Fibroblast of the aortic adventitia (primary cell): ENCODE results near the gene SLC17A2. TPM values are rescaled to one million over a fixed set of nuclear protein-coding genes. Genes with fewer than 3 reads are reported as not detected.

Experiments used
- DNase-seq: peaks from one replicate; pipeline ENCODE4 v3.0.0-alpha.2; 2010; ENCODE audit warnings: low read depth
- H3K4me3 ChIP-seq: 2 replicates; pipeline ENCODE4 v1.5.1; 2011; ENCODE audit warnings: low read depth, mild to moderate bottlenecking, control low read depth, low read length, moderate library complexity
- total RNA-seq: library from RNA; depleted of rRNA; stranded (reverse); fragments of >200 nt; gene quantifications from 2 replicates; pipeline ENCODE4 v1.2.3, GENCODE V29; 2012; ENCODE audit warnings: low replicate concordance
- TF ChIP-seq, protein P1 (sequence below): IDR thresholded peaks from 2 replicates; pipeline ENCODE4 v1.5.1; 2011; ENCODE audit warnings: mild to moderate bottlenecking, low read length, control low read depth, inconsistent platforms; ENCODE audit not compliant: insufficient read depth

The SLC17A2 gene
- total RNA-seq, 1 donor, result 0.09 TPM

DNA sequence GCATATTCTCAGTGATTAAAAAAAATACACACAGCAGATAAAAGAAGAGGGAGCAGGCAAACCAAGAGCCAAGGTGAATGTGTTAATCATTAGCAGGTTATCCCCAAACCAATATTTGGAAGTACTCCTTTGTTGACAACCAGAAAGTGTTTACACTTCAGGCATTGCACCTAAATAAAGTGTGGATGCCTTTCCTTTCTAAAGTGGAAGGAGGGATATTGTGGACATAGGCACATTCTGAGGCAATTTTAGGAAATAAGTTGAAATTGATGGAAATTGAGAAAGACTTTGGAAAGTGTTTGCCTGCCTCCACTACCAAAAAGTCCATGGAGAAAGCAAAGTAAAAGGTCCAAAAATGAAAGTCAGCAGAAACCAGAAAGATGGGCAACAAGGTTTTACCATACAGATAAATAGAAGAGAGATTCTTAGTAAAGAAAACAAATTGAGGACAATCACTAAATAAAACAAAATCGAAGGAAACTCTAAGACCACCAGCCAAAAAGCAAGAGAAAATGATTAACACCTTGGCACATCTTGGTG lies 22.9 kb downstream of the SLC17A2 start:
- no peak for DNase-seq
- TF ChIP-seq, protein P1, sequence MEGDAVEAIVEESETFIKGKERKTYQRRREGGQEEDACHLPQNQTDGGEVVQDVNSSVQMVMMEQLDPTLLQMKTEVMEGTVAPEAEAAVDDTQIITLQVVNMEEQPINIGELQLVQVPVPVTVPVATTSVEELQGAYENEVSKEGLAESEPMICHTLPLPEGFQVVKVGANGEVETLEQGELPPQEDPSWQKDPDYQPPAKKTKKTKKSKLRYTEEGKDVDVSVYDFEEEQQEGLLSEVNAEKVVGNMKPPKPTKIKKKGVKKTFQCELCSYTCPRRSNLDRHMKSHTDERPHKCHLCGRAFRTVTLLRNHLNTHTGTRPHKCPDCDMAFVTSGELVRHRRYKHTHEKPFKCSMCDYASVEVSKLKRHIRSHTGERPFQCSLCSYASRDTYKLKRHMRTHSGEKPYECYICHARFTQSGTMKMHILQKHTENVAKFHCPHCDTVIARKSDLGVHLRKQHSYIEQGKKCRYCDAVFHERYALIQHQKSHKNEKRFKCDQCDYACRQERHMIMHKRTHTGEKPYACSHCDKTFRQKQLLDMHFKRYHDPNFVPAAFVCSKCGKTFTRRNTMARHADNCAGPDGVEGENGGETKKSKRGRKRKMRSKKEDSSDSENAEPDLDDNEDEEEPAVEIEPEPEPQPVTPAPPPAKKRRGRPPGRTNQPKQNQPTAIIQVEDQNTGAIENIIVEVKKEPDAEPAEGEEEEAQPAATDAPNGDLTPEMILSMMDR, result no peak
- H3K4me3 ChIP-seq, result no peak overlapping the region

DNA sequence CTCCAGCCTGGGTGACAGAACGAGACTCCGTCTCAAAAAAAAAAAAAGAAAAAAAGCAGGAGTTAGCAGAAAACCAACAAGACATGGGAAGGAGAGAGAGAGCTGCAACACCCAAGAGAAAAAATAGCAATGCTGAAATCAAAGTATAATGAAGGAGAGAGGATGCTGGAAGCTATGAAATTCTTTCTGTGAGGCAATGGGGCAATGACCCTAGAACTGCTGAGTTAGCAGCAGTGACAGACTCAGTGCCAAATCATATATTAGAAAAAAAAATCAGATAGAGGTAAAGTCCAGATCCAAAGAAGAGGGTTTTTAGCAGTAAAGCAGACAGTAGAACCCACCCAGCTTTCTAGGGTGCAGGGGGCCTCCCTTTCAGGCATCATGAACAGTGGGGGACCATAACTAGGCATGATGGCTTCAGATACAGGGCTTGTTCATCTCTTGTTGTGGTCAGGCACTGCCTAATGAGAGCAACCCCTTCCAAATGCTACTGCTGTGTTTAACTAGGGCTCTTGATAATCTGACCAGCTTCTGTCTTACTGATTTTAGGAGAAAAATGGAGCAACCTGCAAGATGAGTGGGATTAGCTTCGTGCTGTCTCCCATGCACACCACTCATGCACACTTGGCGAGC lies 26.9 kb downstream of the SLC17A2 start:
- TF ChIP-seq, protein P1, result no peak
- H3K4me3 ChIP-seq, result no peak overlapping the region
- DNase-seq, result no peak

GRCh38 chr6:25902071-25902470 lies 28.4 kb downstream of the SLC17A2 start:
- TF ChIP-seq, protein P1, result no peak
- DNase-seq, result no peak
- no peak overlapping the region for H3K4me3 ChIP-seq

GRCh38 chr6:25900843-25901242 lies 29.6 kb downstream of the SLC17A2 start:
- TF ChIP-seq, protein P1, result no peak
- DNase-seq, result no peak
- H3K4me3 ChIP-seq, result no peak overlapping the region

DNA sequence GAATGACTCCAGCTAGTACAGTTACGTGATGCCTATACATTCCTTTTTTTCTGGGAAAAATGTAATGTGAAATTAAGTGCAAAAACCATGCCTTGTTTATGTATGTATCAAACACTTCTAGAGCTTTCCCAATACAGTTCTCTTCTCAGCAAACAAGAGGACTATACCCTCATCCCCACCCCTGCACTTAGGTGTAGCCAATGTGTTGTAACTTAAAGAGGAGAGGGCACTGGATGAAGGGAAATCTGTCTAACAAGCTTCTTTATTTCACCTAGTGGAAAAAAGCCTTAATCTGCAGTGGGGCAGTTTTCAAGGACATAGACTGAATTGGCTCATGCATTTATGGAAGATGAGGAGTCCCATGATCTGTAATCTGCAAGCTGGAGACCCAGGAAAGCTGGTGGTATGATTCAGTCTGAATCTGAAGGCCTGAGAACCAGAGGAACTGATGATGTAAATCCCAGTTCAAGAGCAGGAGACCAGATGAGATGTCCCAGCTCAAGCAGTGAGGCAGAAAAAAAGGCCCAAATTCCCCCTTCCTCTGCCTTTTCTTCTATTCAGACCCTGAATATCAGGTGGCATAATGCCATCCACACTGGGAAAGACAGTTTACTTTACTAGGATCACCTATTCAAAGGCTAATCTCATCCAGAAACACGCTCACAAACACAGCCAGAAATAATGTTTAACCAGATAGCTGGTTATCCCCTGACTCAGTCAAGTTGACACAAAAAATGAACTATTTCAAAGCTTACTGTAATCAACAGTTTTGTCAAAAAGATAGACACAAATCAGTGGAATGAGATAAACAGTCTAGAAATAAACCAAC lies 30.7 kb downstream of the SLC17A2 start:
- peak; percentile 5 for DNase-seq
- TF ChIP-seq, protein P1, result no peak
- H3K4me3 ChIP-seq, result no peak overlapping the region

DNA sequence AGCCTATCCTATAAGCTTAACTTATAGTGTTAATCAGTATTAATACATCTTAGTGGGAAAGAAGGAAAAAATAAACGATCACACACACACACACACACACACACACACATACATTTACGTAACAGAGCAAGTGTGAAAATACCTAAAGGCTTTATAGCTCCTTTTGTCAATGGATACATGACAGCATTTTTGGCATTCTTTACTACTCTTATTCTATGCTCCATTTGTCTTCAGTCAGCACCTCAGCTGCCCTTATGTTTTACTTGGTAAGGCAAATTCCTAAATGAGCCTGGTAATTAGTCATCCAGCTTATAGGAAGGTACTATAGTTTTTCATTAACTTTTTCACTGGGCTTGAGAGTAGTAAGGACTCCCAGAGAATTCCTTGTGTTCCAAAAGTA lies 31.4 kb downstream of the SLC17A2 start:
- TF ChIP-seq, protein P1, result no peak
- no peak overlapping the region for H3K4me3 ChIP-seq
- DNase-seq, result no peak
